G401 (cell line): ENCODE measurements around the gene FYB1. TPM values are rescaled to one million over a fixed set of nuclear protein-coding genes. Genes with fewer than 3 reads are reported as not detected.

Source experiments
- DNase-seq: peaks from one replicate; pipeline ENCODE4 v3.0.0-alpha.2; 2015; ENCODE audit warnings: low spot score
- in situ Hi-C: cut with HindIII; loops from 2 replicates; pipeline ENCODE4 v1.10.0; 2016; ENCODE audit warnings: low sequenced_read_pairs, mixed read lengths
- total RNA-seq: library from RNA; depleted of rRNA; stranded (reverse); fragments of >200 nt; shearing (Covaris generic); gene quantifications from 2 replicates; pipeline ENCODE4 v1.2.3, GENCODE V29; 2014

Gene FYB1
- total RNA-seq, 1 experiment from 2014 or later, result not detected

GRCh38 chr5:39209924-39210323, 9.4 kb downstream of the FYB1 start:
- DNase-seq, result no peak
- in situ Hi-C loops, result no loop called here

- in situ Hi-C loops, result no loop called here
- DNase-seq, result no peak
These were observed 10.9 kb downstream of the FYB1 start for GRCh38 chr5:39208471-39208870.

GRCh38 chr5:39207345-39208045, 11.9 kb downstream of the FYB1 start:
- in situ Hi-C loops, result no loop called here

GRCh38 chr5:39206630-39207321, 12.6 kb downstream of the FYB1 start:
- DNase-seq, result no peak

More at GRCh38 chr5:39207345-39208045, 11.9 kb downstream of the FYB1 start:
- DNase-seq, result no peak

GRCh38 chr5:39205550-39205949, 13.8 kb downstream of the FYB1 start:
- in situ Hi-C loops, result no loop called here
- no peak for DNase-seq

More at GRCh38 chr5:39206630-39207321, 12.6 kb downstream of the FYB1 start:
- in situ Hi-C loops, result no loop called here

GRCh38 chr5:39203951-39204350, 15.4 kb downstream of the FYB1 start:
- no peak for DNase-seq
- in situ Hi-C loops, result no loop called here

GRCh38 chr5:39203275-39203922, 16.0 kb downstream of the FYB1 start:
- DNase-seq, result no peak
- in situ Hi-C loops, result no loop called here

GRCh38 chr5:39202597-39203274, 16.6 kb downstream of the FYB1 start:
- DNase-seq, result no peak
- in situ Hi-C loops, result no loop called here

GRCh38 chr5:39201781-39202596, 17.4 kb downstream of the FYB1 start:
- in situ Hi-C loops, result no loop called here
- DNase-seq, result no peak

- in situ Hi-C loops, result no loop called here
- DNase-seq, result no peak
These were observed 18.1 kb downstream of the FYB1 start for GRCh38 chr5:39201160-39201780.

GRCh38 chr5:39200081-39200480, 19.3 kb downstream of the FYB1 start:
- DNase-seq, result no peak
- in situ Hi-C loops, result no loop called here

- in situ Hi-C loops, result no loop called here
- no peak for DNase-seq
These were observed 20.0 kb downstream of the FYB1 start for GRCh38 chr5:39199335-39199734.

GRCh38 chr5:39198127-39198526, 21.2 kb downstream of the FYB1 start:
- no peak for DNase-seq
- in situ Hi-C loops, result no loop called here

GRCh38 chr5:39197556-39197955, 21.8 kb downstream of the FYB1 start:
- no peak for DNase-seq
- in situ Hi-C loops, result no loop called here

- no peak for DNase-seq
- in situ Hi-C loops, result no loop called here
These were observed 24.1 kb downstream of the FYB1 start for GRCh38 chr5:39195198-39195826.

GRCh38 chr5:39194466-39195136, 24.8 kb downstream of the FYB1 start:
- no peak for DNase-seq
- in situ Hi-C loops, result no loop called here

- no peak for DNase-seq
- in situ Hi-C loops, result no loop called here
These were observed 25.6 kb downstream of the FYB1 start for GRCh38 chr5:39193553-39194465.
